NCI-H1930 (cell line): ENCODE results near the gene ENG.
"Not testable (repeated sequence)": the region's sequence is repeated elsewhere in the genome, so short reads cannot be mapped to it uniquely, and the experiment has no call there.

ENCODE experiments used
- DNase-seq, 2 experiments: peaks; one replicate each; lab custom pipeline; 2025; lab: John Stamatoyannopoulos, UW

ENG gene

GRCh38 chr9:127878652-127879390 lies 24.4 kb upstream of the ENG start:
- no peak for DNase-seq

- DNase-seq: no peak
Observed at GRCh38 chr9:127878001-127878651, 23.7 kb upstream of the ENG start.

GRCh38 chr9:127877566-127877998 lies 23.1 kb upstream of the ENG start, which contains the start of gene AK1:
Gene AK1, minus strand, starts transcription at chr9:127877675. Its CDS starts 3,058 bp downstream, at chr9:127874617.
- DNase-seq: peak; percentile 29 to 45

- DNase-seq: no peak
Observed at GRCh38 chr9:127876764-127877562, 22.5 kb upstream of the ENG start.

- no peak for DNase-seq
Observed at GRCh38 chr9:127876026-127876763, 21.7 kb upstream of the ENG start.

GRCh38 chr9:127875306-127875966 lies 21.0 kb upstream of the ENG start:
- no peak for DNase-seq

- no peak for DNase-seq
Observed at GRCh38 chr9:127874301-127875221, 20.1 kb upstream of the ENG start.

GRCh38 chr9:127873886-127874285 lies 19.4 kb upstream of the ENG start:
- no peak for DNase-seq

- no peak for DNase-seq
Observed at GRCh38 chr9:127873223-127873691, 18.8 kb upstream of the ENG start.

GRCh38 chr9:127872369-127873222 lies 18.1 kb upstream of the ENG start:
- no peak for DNase-seq

GRCh38 chr9:127871531-127871930 lies 17.1 kb upstream of the ENG start:
- no peak for DNase-seq

- DNase-seq: no peak
Observed at GRCh38 chr9:127870887-127871286, 16.4 kb upstream of the ENG start.

GRCh38 chr9:127870153-127870491 lies 15.7 kb upstream of the ENG start:
- not testable (repeated sequence) for DNase-seq

GRCh38 chr9:127869310-127870152 lies 15.1 kb upstream of the ENG start:
- DNase-seq: peak; percentile 50 to 77

GRCh38 chr9:127868278-127868902 lies 13.9 kb upstream of the ENG start:
- DNase-seq: no peak

GRCh38 chr9:127867356-127868277 lies 13.2 kb upstream of the ENG start:
- no peak for DNase-seq

- no peak for DNase-seq
Observed at GRCh38 chr9:127866535-127866934, 12.1 kb upstream of the ENG start.
